Limb (tissue), 2 donors: ENCODE data around the gene HELQ.

Source experiments
- DNase-seq, 2 donors: peaks; one replicate each; pipeline ENCODE4 v3.0.0-alpha.2; 2016; ENCODE audit errors: extremely low spot score in 2 of 2

Gene HELQ

DNA sequence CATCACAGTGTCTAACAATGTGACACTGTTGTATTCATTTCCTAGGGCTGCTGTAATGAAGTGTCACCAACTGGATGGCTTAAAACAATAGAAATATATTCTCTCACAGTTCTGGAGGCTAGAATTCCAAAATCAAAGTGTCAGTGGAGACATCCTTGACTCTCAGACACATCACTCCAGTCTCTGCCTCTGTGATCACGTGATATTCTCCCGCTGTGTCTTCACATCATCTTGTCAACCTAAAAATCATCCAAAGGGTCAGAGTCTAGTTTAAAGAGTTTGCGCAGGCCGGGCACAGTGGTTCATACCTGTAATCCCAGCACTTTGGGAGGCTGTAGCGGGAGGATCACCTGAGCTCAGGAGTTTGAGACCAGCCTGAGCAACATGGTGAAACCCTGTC, 84.4 kb downstream of the HELQ start:
- no peak for DNase-seq

- no peak for DNase-seq
These were observed 85.0 kb downstream of the HELQ start for GRCh38 chr4:83370640-83370906.

DNA sequence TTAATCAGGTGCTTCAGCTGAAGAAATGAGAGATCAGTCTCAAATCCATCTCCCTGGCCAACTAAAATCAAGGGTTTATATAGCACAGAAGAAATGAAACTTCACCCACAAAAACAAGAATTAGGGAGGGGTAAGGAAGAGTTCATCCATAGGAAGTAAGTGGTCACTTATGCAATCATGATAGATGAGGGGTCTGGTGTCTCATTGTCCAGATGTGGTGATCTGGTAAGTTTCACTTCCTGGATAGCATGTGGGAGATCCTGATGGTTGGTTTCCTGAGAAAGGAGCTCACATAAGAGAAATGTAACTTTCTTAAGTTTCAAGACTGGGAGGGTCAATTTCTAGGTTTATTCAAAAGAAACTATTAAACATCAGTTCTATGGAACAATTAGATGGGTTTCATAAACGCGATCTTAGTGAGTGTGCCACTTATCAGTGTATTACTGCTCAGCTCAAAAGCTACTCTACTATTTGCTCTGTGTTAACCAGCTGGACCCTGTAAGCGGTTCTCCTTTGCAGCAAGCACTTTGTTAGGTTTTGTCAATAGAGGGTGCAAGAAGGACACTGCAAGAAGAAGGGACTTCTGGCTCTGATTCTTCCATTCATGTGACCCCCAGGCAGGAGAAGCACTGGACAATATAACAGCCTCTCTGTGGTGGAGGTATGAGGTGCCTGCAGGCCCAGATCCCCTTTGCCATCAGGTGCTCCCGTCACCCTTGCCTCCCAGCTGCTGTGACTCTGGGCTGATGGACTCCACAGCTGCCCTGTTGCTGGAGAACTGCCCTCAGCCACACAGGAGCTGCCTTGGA, 85.6 kb downstream of the HELQ start:
- DNase-seq, result no peak

DNA sequence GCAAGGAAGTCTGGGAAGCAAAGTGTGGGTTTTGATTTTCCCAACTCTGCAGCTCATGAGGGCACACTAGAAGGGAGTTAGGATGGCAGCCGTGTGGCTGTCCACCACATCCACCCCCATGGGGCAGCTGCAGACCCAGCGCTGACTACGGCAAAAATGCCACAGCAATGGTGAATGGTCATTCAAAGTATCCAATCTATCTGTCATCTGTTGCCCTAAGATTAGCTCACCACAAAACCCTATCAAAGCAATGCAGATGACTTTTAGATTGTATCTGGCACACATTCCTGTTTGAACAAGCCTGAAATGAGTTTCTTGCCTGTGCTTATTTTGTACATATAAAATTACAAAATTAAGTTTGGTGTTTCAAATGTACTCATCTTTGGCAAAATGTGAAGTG, 91.3 kb downstream of the HELQ start:
- DNase-seq, result no peak

DNA sequence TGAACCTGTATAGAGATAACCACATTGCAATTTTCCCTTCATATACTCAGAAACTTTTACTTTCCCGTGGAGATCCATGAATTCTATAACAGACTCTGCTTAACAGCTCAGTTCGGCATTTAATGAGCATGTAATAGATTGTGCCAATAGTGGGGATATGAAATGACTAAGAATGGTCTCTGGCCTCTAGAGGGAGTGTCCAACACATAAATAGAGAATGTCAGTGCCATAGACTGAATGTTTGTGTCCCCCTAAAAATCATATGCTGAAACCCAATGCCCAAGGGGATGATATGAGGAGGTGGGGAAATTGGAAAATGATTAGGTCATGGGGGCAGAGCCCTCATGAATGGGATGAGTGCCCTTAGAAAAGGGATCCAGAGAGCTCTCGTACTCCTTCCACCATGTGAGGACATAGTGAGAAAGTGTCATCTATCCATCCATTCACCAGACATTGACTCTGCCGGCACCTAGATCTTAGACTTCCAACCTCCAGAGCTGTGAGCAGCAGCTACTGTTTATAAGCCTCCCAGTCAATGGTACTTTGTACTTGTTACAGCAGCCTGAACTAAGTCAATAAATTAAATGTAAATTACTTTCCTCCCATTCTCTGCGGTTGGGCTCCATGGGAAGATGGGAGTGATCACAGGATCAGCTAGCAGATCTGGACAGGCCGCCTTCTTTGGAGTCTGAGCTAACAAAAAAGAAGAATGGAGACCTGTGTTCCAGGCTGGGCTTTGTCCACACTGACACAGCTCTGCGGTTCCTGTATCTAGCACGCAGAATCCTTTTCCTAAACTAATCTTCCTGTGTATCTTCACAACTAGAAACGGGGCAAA, 92.9 kb downstream of the HELQ start:
- no peak for DNase-seq

DNA sequence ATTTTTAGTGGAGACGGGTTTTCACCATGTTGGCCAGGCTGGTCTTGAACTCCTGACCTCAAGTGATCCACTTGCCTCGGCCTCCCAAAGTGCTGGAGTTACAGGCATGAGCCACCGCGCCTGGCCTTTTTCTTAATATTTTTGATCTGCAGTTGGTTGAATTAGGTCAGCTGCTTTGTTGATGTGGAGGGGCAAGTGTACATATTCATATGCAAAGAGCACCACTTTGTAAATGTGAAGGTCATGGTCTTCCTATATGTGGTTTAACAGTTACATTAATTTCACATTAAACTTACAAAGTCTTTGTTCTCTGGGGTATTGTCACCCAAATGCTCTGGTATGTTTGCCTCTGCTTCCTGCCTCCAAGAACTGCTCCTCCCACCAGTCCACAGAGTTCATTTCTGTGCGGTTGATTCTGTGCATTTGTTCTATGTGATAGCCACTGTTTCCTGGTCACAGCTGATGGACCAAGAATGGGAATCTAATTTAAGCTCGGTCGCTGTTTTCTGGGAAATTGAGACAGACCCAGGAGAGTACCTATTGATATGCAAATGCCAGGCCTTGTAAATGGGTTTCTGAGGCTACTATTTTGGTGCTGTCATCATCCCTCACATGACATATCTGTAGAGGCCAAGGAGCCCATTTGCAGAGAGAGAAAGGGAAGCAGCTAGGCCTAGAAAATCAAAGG, 94.1 kb downstream of the HELQ start:
- DNase-seq, result no peak

- DNase-seq, result no peak
These were observed 95.6 kb downstream of the HELQ start for GRCh38 chr4:83360018-83360417.

DNA sequence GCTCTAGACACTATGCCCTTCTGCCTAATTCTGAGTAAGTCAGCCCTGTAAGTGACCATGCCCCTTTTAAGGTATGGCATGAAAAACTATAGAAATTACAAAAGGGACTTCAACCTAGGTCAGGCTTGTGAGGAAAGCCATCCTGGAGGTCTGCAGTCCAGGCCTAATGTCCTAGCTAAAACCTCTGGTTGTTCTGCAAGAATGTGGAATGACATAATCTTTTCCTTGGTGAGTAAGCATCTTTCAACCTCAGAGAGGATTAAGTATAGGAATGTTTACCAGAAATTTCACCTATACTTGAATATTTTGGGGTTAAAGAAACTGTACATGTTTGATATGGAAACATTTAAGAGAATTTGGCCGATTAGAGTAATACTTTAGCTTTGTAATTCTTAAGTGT, 97.2 kb downstream of the HELQ start:
- no peak for DNase-seq
